ENCODE data around the gene PKD1.
A peak's percentile ranks its signal among the peaks of the same experiment; 100 is the strongest.
"Not testable (repeated sequence)": the region's sequence is repeated elsewhere in the genome, so short reads cannot be mapped to it uniquely, and the experiment has no call there.

Gene PKD1

GRCh38 chr16:2102471-2102870 lies 33.2 kb downstream of the PKD1 start:
- Histone ChIP-seq H3K27ac (ENCODE audit: low read depth, low read length) (no peak overlapping the region), H3K9ac (ENCODE audit: low read length) (no peak overlapping the region), H3K4me3 (ENCODE audit: low read length) (no peak overlapping the region), H3K36me3 (ENCODE audit: control insufficient read depth, insufficient read depth, low read length) (peaks cover 10% of the 10 kb centered on the region), H3K4me1 (ENCODE audit: control insufficient read depth, insufficient read depth, low read length) (no peaks in the 10 kb centered on the region), H3K27me3 (ENCODE audit: control insufficient read depth, insufficient read depth, low read length) (no peaks in the 10 kb centered on the region)

- H3K27me3 ChIP-seq (ENCODE audit: control insufficient read depth, insufficient read depth, low read length); H3K4me3 ChIP-seq (ENCODE audit: low read length); H3K9ac ChIP-seq (ENCODE audit: low read length); H3K27ac ChIP-seq (ENCODE audit: low read depth, low read length); H3K4me1 ChIP-seq (ENCODE audit: control insufficient read depth, insufficient read depth, low read length); H3K36me3 ChIP-seq (ENCODE audit: control insufficient read depth, insufficient read depth, low read length): not testable (repeated sequence)
Measured at GRCh38 chr16:2101581-2101980, 34.1 kb downstream of the PKD1 start.

- not testable (repeated sequence) for H3K27me3 ChIP-seq (ENCODE audit: control insufficient read depth, insufficient read depth, low read length); H3K9ac ChIP-seq (ENCODE audit: low read length); H3K4me3 ChIP-seq (ENCODE audit: low read length); H3K4me1 ChIP-seq (ENCODE audit: control insufficient read depth, insufficient read depth, low read length); H3K27ac ChIP-seq (ENCODE audit: low read depth, low read length)
- peaks cover 34% of the 10 kb centered on the region for H3K36me3 ChIP-seq (ENCODE audit: control insufficient read depth, insufficient read depth, low read length)
Measured at GRCh38 chr16:2097689-2098088, 38.0 kb downstream of the PKD1 start.

GRCh38 chr16:2096853-2097595 lies 38.7 kb downstream of the PKD1 start:
- peaks cover 37% of the 10 kb centered on the region for H3K36me3 ChIP-seq (ENCODE audit: control insufficient read depth, insufficient read depth, low read length)
- no peak overlapping the region for H3K27ac ChIP-seq (ENCODE audit: low read depth, low read length)
- peaks cover 6% of the 10 kb centered on the region for H3K4me1 ChIP-seq (ENCODE audit: control insufficient read depth, insufficient read depth, low read length)
- H3K9ac ChIP-seq (ENCODE audit: low read length): no peak overlapping the region
- H3K27me3 ChIP-seq (ENCODE audit: control insufficient read depth, insufficient read depth, low read length): no peaks in the 10 kb centered on the region
- no peak overlapping the region for H3K4me3 ChIP-seq (ENCODE audit: low read length)

GRCh38 chr16:2095918-2096582 lies 39.6 kb downstream of the PKD1 start:
- Histone ChIP-seq H3K36me3 (ENCODE audit: control insufficient read depth, insufficient read depth, low read length) (peaks cover 38% of the 10 kb centered on the region), H3K27ac (ENCODE audit: low read depth, low read length) (no peak overlapping the region), H3K4me1 (ENCODE audit: control insufficient read depth, insufficient read depth, low read length) (peaks cover 12% of the 10 kb centered on the region), H3K4me3 (ENCODE audit: low read length) (no peak overlapping the region), H3K9ac (ENCODE audit: low read length) (no peak overlapping the region), H3K27me3 (ENCODE audit: control insufficient read depth, insufficient read depth, low read length) (no peaks in the 10 kb centered on the region)

- peaks cover 12% of the 10 kb centered on the region for H3K4me1 ChIP-seq (ENCODE audit: control insufficient read depth, insufficient read depth, low read length)
- peaks cover 41% of the 10 kb centered on the region for H3K36me3 ChIP-seq (ENCODE audit: control insufficient read depth, insufficient read depth, low read length)
- H3K27me3 ChIP-seq (ENCODE audit: control insufficient read depth, insufficient read depth, low read length): no peaks in the 10 kb centered on the region
- H3K4me3 ChIP-seq (ENCODE audit: low read length): no peak overlapping the region
- H3K9ac ChIP-seq (ENCODE audit: low read length): no peak overlapping the region
- H3K27ac ChIP-seq (ENCODE audit: low read depth, low read length): no peak overlapping the region
Measured at GRCh38 chr16:2095315-2095853, 40.3 kb downstream of the PKD1 start.

- H3K4me1 ChIP-seq (ENCODE audit: control insufficient read depth, insufficient read depth, low read length): peaks cover 12% of the 10 kb centered on the region
- H3K27ac ChIP-seq (ENCODE audit: low read depth, low read length): no peak overlapping the region
- no peaks in the 10 kb centered on the region for H3K27me3 ChIP-seq (ENCODE audit: control insufficient read depth, insufficient read depth, low read length)
- no peak overlapping the region for H3K9ac ChIP-seq (ENCODE audit: low read length)
- H3K36me3 ChIP-seq (ENCODE audit: control insufficient read depth, insufficient read depth, low read length): peaks cover 50% of the 10 kb centered on the region
- no peak overlapping the region for H3K4me3 ChIP-seq (ENCODE audit: low read length)
Measured at GRCh38 chr16:2093793-2094192, 41.9 kb downstream of the PKD1 start.

- H3K9ac ChIP-seq (ENCODE audit: low read length): no peak overlapping the region
Measured at GRCh38 chr16:2092866-2093265, 42.8 kb downstream of the PKD1 start.

GRCh38 chr16:2092256-2092620 lies 43.5 kb downstream of the PKD1 start:
- Histone ChIP-seq H3K4me1 (ENCODE audit: control insufficient read depth, insufficient read depth, low read length) (peaks cover 12% of the 10 kb centered on the region), H3K27ac (ENCODE audit: low read depth, low read length) (peak overlapping the region; percentile 81)

More at GRCh38 chr16:2092866-2093265, 42.8 kb downstream of the PKD1 start:
- no peak overlapping the region for H3K4me3 ChIP-seq (ENCODE audit: low read length)
- H3K4me1 ChIP-seq (ENCODE audit: control insufficient read depth, insufficient read depth, low read length): peaks cover 12% of the 10 kb centered on the region
- peaks cover 56% of the 10 kb centered on the region for H3K36me3 ChIP-seq (ENCODE audit: control insufficient read depth, insufficient read depth, low read length)
- H3K27me3 ChIP-seq (ENCODE audit: control insufficient read depth, insufficient read depth, low read length): no peaks in the 10 kb centered on the region
- H3K27ac ChIP-seq (ENCODE audit: low read depth, low read length): peak overlapping the region; percentile 81

GRCh38 chr16:2091547-2092255 lies 44.0 kb downstream of the PKD1 start:
- Histone ChIP-seq H3K27me3 (ENCODE audit: control insufficient read depth, insufficient read depth, low read length) (no peaks in the 10 kb centered on the region), H3K9ac (ENCODE audit: low read length) (no peak overlapping the region), H3K27ac (ENCODE audit: low read depth, low read length) (peak overlapping the region; percentile 81), H3K4me3 (ENCODE audit: low read length) (peak overlapping the region; percentile 57), H3K36me3 (ENCODE audit: control insufficient read depth, insufficient read depth, low read length) (peaks cover 59% of the 10 kb centered on the region), H3K4me1 (ENCODE audit: control insufficient read depth, insufficient read depth, low read length) (peaks cover 12% of the 10 kb centered on the region)

More at GRCh38 chr16:2092256-2092620, 43.5 kb downstream of the PKD1 start:
- peak overlapping the region; percentile 57 for H3K4me3 ChIP-seq (ENCODE audit: low read length)
- no peak overlapping the region for H3K9ac ChIP-seq (ENCODE audit: low read length)
- peaks cover 56% of the 10 kb centered on the region for H3K36me3 ChIP-seq (ENCODE audit: control insufficient read depth, insufficient read depth, low read length)
- no peaks in the 10 kb centered on the region for H3K27me3 ChIP-seq (ENCODE audit: control insufficient read depth, insufficient read depth, low read length)

GRCh38 chr16:2090777-2091546 lies 44.7 kb downstream of the PKD1 start:
- H3K9ac ChIP-seq (ENCODE audit: low read length): peak overlapping the region; percentile 61
- peak overlapping the region; percentile 57 for H3K4me3 ChIP-seq (ENCODE audit: low read length)
- peak overlapping the region; percentile 81 for H3K27ac ChIP-seq (ENCODE audit: low read depth, low read length)
- H3K36me3 ChIP-seq (ENCODE audit: control insufficient read depth, insufficient read depth, low read length): peaks cover 63% of the 10 kb centered on the region
- peaks cover 12% of the 10 kb centered on the region for H3K4me1 ChIP-seq (ENCODE audit: control insufficient read depth, insufficient read depth, low read length)
- H3K27me3 ChIP-seq (ENCODE audit: control insufficient read depth, insufficient read depth, low read length): no peaks in the 10 kb centered on the region

- Histone ChIP-seq H3K9ac (ENCODE audit: low read length) (peak overlapping the region; percentile 61), H3K27me3 (ENCODE audit: control insufficient read depth, insufficient read depth, low read length) (no peaks in the 10 kb centered on the region), H3K4me1 (ENCODE audit: control insufficient read depth, insufficient read depth, low read length) (peaks cover 12% of the 10 kb centered on the region), H3K36me3 (ENCODE audit: control insufficient read depth, insufficient read depth, low read length) (peaks cover 60% of the 10 kb centered on the region), H3K4me3 (ENCODE audit: low read length) (peak overlapping the region; percentile 48), H3K27ac (ENCODE audit: low read depth, low read length) (peak overlapping the region; percentile 75)
Measured at GRCh38 chr16:2090481-2090776, 45.3 kb downstream of the PKD1 start.

All from rectal smooth muscle tissue (tissue), 1 donor.